ENCODE results near the gene YPEL1. TPM values are rescaled to one million over a fixed set of nuclear protein-coding genes. Genes with fewer than 3 reads are reported as not detected.

YPEL1 gene
- total RNA-seq, 1 experiment from 2014 or later: 3.6 TPM

- Histone ChIP-seq H3K27me3 (replicated peaks; ENCODE audit: insufficient read depth, low read depth, low read length, poor library complexity) (no peaks in the 10 kb centered on the region), H3K4me1 (ENCODE audit: insufficient read depth, low read length, poor library complexity, severe bottlenecking) (peaks cover 15% of the 10 kb centered on the region), H3K9me3 (ENCODE audit: low read depth, low read length, poor library complexity, severe bottlenecking) (no peaks in the 10 kb centered on the region), H3K27ac (ENCODE audit: low read depth, low read length, poor library complexity, severe bottlenecking) (no peak overlapping the region), H3K4me3 (ENCODE audit: low read depth, low read length, poor library complexity, severe bottlenecking) (no peak overlapping the region), H3K36me3 (ENCODE audit: insufficient read depth, low read length, poor library complexity, severe bottlenecking) (peaks cover 14% of the 10 kb centered on the region)
- ChIA-PET POLR2A (ENCODE audit: low non-redundant PET) (no interaction called here), CTCF (no interaction called here)
- no TSS peak for BruUV-seq (replicated peaks)
- no peak for TF ChIP-seq CTCF (conservative IDR thresholded peaks at IDR 0.05; ENCODE audit: low read depth, low read length)
- no peak for TF ChIP-seq EZH2 (IDR thresholded peaks at IDR 0.05; ENCODE audit: borderline replicate concordance, low read depth, low read length, poor library complexity, severe bottlenecking)
- DNase-seq (ENCODE audit: low spot score): no peak
- intact Hi-C loops (cut with micrococcal nuclease; ENCODE audit: unreplicated experiment): no loop called here
Observed at GRCh38 chr22:21758091-21758864, 22.7 kb upstream of the YPEL1 start.

- H3K27ac ChIP-seq (ENCODE audit: low read depth, low read length, poor library complexity, severe bottlenecking): no peak overlapping the region
- no peak for DNase-seq (ENCODE audit: low spot score)
- CTCF ChIA-PET: no interaction called here
Observed at GRCh38 chr22:21755851-21756284, 20.3 kb upstream of the YPEL1 start.

GRCh38 chr22:21754523-21754922, 18.9 kb upstream of the YPEL1 start:
- POLR2A ChIA-PET (ENCODE audit: low non-redundant PET): no interaction called here
- CTCF ChIA-PET: no interaction called here
- Histone ChIP-seq H3K4me1 (ENCODE audit: insufficient read depth, low read length, poor library complexity, severe bottlenecking) (peaks cover 10% of the 10 kb centered on the region), H3K36me3 (ENCODE audit: insufficient read depth, low read length, poor library complexity, severe bottlenecking) (no peaks in the 10 kb centered on the region), H3K27ac (ENCODE audit: low read depth, low read length, poor library complexity, severe bottlenecking) (no peak overlapping the region), H3K9me3 (ENCODE audit: low read depth, low read length, poor library complexity, severe bottlenecking) (no peaks in the 10 kb centered on the region), H3K4me3 (ENCODE audit: low read depth, low read length, poor library complexity, severe bottlenecking) (no peak overlapping the region), H3K27me3 (replicated peaks; ENCODE audit: insufficient read depth, low read depth, low read length, poor library complexity) (no peaks in the 10 kb centered on the region)
- TF ChIP-seq EZH2 (IDR thresholded peaks at IDR 0.05; ENCODE audit: borderline replicate concordance, low read depth, low read length, poor library complexity, severe bottlenecking): no peak
- no peak for TF ChIP-seq CTCF (conservative IDR thresholded peaks at IDR 0.05; ENCODE audit: low read depth, low read length)
- intact Hi-C loops (cut with micrococcal nuclease; ENCODE audit: unreplicated experiment): no loop called here
- no peak for DNase-seq (ENCODE audit: low spot score)
- BruUV-seq (replicated peaks): no TSS peak

More at GRCh38 chr22:21755851-21756284, 20.3 kb upstream of the YPEL1 start:
- Histone ChIP-seq H3K36me3 (ENCODE audit: insufficient read depth, low read length, poor library complexity, severe bottlenecking) (no peaks in the 10 kb centered on the region), H3K4me1 (ENCODE audit: insufficient read depth, low read length, poor library complexity, severe bottlenecking) (peaks cover 14% of the 10 kb centered on the region), H3K4me3 (ENCODE audit: low read depth, low read length, poor library complexity, severe bottlenecking) (no peak overlapping the region), H3K27me3 (replicated peaks; ENCODE audit: insufficient read depth, low read depth, low read length, poor library complexity) (no peaks in the 10 kb centered on the region), H3K9me3 (ENCODE audit: low read depth, low read length, poor library complexity, severe bottlenecking) (no peaks in the 10 kb centered on the region)
- TF ChIP-seq EZH2 (IDR thresholded peaks at IDR 0.05; ENCODE audit: borderline replicate concordance, low read depth, low read length, poor library complexity, severe bottlenecking) (no peak), CTCF (conservative IDR thresholded peaks at IDR 0.05; ENCODE audit: low read depth, low read length) (no peak)
- BruUV-seq (replicated peaks): no TSS peak
- intact Hi-C loops (cut with micrococcal nuclease; ENCODE audit: unreplicated experiment): no loop called here
- POLR2A ChIA-PET (ENCODE audit: low non-redundant PET): no interaction called here

All from A673 (cell line).